Spinal cord (tissue), 10 donors: ENCODE measurements around the gene PLBD1. TPM values are rescaled to one million over a fixed set of nuclear protein-coding genes. Genes with fewer than 3 reads are reported as not detected.

ENCODE experiments used
- DNase-seq, 6 donors: peaks; one replicate each; pipeline versions ENCODE4 v3.0.0 to v3.0.0-alpha.2; 2013 to 2015; ENCODE audit warnings: low spot score in 6 of 6, low read depth in 4 of 6
- H3K27ac ChIP-seq: one replicate; pipeline ENCODE4 v1.5.1; 2013; ENCODE audit warnings: low read depth, low read length, control low read depth
- H3K27me3 ChIP-seq: one replicate; pipeline ENCODE4 v1.6.1; 2013; ENCODE audit warnings: low read length; ENCODE audit not compliant: control insufficient read depth, insufficient read depth
- H3K36me3 ChIP-seq: one replicate; pipeline ENCODE4 v1.6.1; 2013; ENCODE audit warnings: low read length; ENCODE audit not compliant: control insufficient read depth, insufficient read depth
- H3K4me1 ChIP-seq: one replicate; pipeline ENCODE4 v1.6.1; 2013; ENCODE audit warnings: low read length; ENCODE audit not compliant: control insufficient read depth, insufficient read depth
- H3K4me3 ChIP-seq: one replicate; pipeline ENCODE4 v1.5.1; 2013; ENCODE audit warnings: low read depth, low read length, control low read depth
- H3K9me3 ChIP-seq: one replicate; pipeline ENCODE4 v1.6.1; 2013; ENCODE audit warnings: low read length; ENCODE audit not compliant: control insufficient read depth, insufficient read depth
- WGBS: methylation state at CpG from one replicate; pipeline ENCODE4 v1.1.5; 2013; ENCODE audit warnings: missing lambda C conversion rate; ENCODE audit not compliant: insufficient coverage; 5-methylcytosine and 5-hydroxymethylcytosine counted together
- long read RNA-seq, 4 donors: transcript quantifications; one replicate each; lab custom pipeline, GENCODE V29; 2026
- polyA plus RNA-seq, 2 donors: library from polyadenylated mRNA; unstranded; fragments of 120-200 nt; gene quantifications; one replicate each; pipeline ENCODE4 v1.2.1, GENCODE V29; 2013; ENCODE audit not compliant: insufficient read length in 2 of 2
- total RNA-seq, 2 donors: library from RNA; depleted of rRNA in 1 of 2; stranded (reverse); fragments of 120-200 nt in 1 of 2; fragments of >200 nt in 1 of 2; gene quantifications; one replicate each; pipeline versions ENCODE4 v1.2.3 to v1.2.4, GENCODE V29; 2013 to 2014
- donor health status: healthy.

PLBD1 gene, protein sequence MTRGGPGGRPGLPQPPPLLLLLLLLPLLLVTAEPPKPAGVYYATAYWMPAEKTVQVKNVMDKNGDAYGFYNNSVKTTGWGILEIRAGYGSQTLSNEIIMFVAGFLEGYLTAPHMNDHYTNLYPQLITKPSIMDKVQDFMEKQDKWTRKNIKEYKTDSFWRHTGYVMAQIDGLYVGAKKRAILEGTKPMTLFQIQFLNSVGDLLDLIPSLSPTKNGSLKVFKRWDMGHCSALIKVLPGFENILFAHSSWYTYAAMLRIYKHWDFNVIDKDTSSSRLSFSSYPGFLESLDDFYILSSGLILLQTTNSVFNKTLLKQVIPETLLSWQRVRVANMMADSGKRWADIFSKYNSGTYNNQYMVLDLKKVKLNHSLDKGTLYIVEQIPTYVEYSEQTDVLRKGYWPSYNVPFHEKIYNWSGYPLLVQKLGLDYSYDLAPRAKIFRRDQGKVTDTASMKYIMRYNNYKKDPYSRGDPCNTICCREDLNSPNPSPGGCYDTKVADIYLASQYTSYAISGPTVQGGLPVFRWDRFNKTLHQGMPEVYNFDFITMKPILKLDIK
- total RNA-seq, result 10 to 100 TPM; 28.6 to 50.7 TPM
- polyA plus RNA-seq, result 1 to 10 TPM; 4.1 to 7.1 TPM
- long read RNA-seq, donor 1, transcript PLBD1-201 (11 exons, 2,426 nt), result major isoform, 7 of 7 reads
- long read RNA-seq, donor 1, partial matches to known transcripts, result 0 of 7 reads
- long read RNA-seq, donor 1, other reads (novel, unspliced or antisense), result 0 of 7 reads
- long read RNA-seq, donor 2, partial matches to known transcripts, result 0 of 1 reads
- long read RNA-seq, donor 2, other reads (novel, unspliced or antisense), result 0 of 1 reads
- long read RNA-seq, donor 3, result 0 reads
- long read RNA-seq, donor 4, partial matches to known transcripts, result 21 of 25 reads
- long read RNA-seq, donor 4, other reads (novel, unspliced or antisense), result 0 of 25 reads

DNA sequence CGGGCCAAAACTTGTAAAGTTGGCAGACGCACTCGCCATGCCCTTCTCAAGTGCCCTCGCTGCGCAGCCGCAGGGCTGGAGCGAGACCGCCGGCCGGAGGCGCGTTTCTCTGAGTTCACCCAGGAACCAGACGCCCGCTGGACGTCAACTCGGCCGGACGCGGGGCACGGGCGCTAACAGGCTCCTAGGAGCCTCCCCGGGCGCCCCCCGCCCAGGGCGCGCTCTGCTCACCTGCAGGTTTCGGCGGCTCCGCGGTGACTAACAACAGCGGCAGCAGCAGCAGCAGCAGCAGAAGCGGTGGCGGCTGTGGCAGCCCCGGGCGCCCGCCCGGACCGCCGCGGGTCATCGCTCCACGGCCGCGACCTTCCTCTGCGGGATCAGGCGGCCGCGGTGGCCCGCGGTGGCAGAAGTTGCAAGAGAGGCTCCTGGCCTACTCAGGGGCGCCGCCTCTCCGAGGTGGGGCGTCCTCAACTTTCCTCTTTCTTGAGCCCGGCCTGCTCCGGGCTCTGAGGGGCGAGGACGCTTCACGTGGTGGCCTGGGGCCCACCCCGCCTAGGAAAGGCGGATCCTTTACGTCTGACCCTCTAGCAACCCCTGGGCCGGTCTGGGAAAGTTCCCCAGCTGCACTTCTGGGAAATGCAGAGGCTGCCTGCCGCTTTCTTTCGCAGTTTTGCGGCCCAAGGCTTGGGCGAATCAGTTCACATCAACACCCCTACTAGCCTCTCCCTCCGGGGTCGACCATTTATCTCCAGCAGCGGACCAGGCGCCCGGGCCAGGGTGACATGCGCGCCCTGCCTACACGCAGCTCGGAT, at the start of gene PLBD1:
PLBD1 (minus strand) TSS at position 533 of the 812 bp plus-strand sequence; CDS start at position 346, 187 bp downstream.
- Histone ChIP-seq H3K4me1 (peaks cover 12% of the 10 kb centered on the region), H3K27ac (peak within 1 kb of the TSS; percentile 42), H3K27me3 (peaks cover 11% of the 10 kb centered on the region), H3K9me3 (no peaks in the 10 kb centered on the region), H3K4me3 (peak within 1 kb of the TSS; percentile 51), H3K36me3 (no peaks in the 10 kb centered on the region)
- 3% methylated on average over 76 of the region's 76 CpGs for WGBS
- DNase-seq, result peak in 5 of 6 donors; percentile 18 to 65 (median 36)

DNA sequence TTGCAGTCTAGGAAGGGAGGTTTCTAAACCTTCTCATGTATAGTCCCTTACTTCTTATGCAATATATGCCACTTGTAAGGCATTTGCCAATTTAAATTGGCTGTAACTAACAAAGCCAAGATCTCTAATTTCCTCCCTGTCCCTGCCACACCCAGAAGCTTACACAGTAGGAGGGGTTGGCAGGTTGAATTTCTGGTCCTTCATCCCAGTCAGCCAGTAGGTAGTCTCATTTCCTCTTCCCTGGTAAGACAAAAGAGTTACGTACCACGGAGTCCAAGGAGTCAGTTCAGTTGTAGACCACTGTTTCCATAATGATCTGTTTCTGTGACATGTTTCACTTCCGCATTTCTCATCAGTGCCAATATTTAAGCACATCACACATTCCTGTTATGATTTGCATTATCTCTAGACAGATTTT, 47.0 kb upstream of the PLBD1 start:
- 76% methylated on average over 3 of the region's 3 CpGs for WGBS
- no peak overlapping the region for H3K4me3 ChIP-seq
- no peaks in the 10 kb centered on the region for H3K4me1 ChIP-seq
- H3K9me3 ChIP-seq, result no peaks in the 10 kb centered on the region
- no peak overlapping the region for H3K27ac ChIP-seq
- H3K36me3 ChIP-seq, result no peaks in the 10 kb centered on the region
- peak in 1 of 6 donors; percentile 29 for DNase-seq
- no peaks in the 10 kb centered on the region for H3K27me3 ChIP-seq

- no peak overlapping the region for H3K4me3 ChIP-seq
- no peaks in the 10 kb centered on the region for H3K9me3 ChIP-seq
- WGBS, result 75% methylated on average over 1 of the region's 1 CpG
- no peak for DNase-seq
- H3K4me1 ChIP-seq, result no peaks in the 10 kb centered on the region
- H3K27ac ChIP-seq, result no peak overlapping the region
- H3K27me3 ChIP-seq, result no peaks in the 10 kb centered on the region
- H3K36me3 ChIP-seq, result no peaks in the 10 kb centered on the region
Measured at GRCh38 chr12:14613718-14614117, 46.0 kb upstream of the PLBD1 start.

DNA sequence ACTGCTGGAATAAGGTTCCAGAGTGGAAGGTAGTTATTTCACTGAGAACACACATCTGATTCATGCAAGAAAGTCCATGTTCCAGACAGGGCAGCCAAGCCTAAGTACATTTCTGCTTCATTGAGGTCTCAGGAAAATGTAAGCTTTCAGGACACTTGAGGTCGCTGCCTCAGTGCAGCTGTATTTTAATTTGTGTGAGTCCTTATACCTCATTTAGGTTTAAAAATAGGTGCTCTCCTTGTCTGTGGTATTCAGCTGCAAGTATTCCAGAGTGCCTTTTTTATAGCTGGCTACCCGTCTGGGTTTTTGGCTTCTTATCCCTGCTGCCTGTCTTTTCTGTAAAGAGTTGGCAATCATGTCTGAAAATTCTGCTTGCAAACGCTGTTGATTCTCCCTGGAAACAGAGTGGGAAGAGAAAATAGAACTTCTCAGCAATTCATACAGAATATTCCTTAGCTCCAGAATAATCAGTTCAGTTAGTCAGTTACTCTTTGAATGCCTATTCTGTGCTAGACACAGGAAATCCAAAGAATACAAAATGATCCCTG, 45.3 kb upstream of the PLBD1 start:
- H3K9me3 ChIP-seq, result no peaks in the 10 kb centered on the region
- H3K27me3 ChIP-seq, result no peaks in the 10 kb centered on the region
- 53% methylated on average over 2 of the region's 3 CpGs for WGBS
- H3K4me1 ChIP-seq, result no peaks in the 10 kb centered on the region
- H3K4me3 ChIP-seq, result no peak overlapping the region
- peak in 1 of 6 donors; percentile 84 for DNase-seq
- H3K36me3 ChIP-seq, result no peaks in the 10 kb centered on the region
- no peak overlapping the region for H3K27ac ChIP-seq

- H3K4me1 ChIP-seq, result no peaks in the 10 kb centered on the region
- DNase-seq, result no peak
- WGBS, result 100% methylated on average over 1 of the region's 3 CpGs
Measured at GRCh38 chr12:14612250-14612649, 44.6 kb upstream of the PLBD1 start.

GRCh38 chr12:14611640-14612203, 44.0 kb upstream of the PLBD1 start:
- H3K27ac ChIP-seq, result no peak overlapping the region

More at GRCh38 chr12:14612250-14612649, 44.6 kb upstream of the PLBD1 start:
- Histone ChIP-seq H3K4me3 (no peak overlapping the region), H3K27me3 (no peaks in the 10 kb centered on the region), H3K9me3 (no peaks in the 10 kb centered on the region), H3K27ac (no peak overlapping the region), H3K36me3 (no peaks in the 10 kb centered on the region)

GRCh38 chr12:14607568-14607967, 39.9 kb upstream of the PLBD1 start:
- H3K9me3 ChIP-seq, result peaks cover 10% of the 10 kb centered on the region
- H3K27ac ChIP-seq, result no peak overlapping the region

More at GRCh38 chr12:14611640-14612203, 44.0 kb upstream of the PLBD1 start:
- H3K4me3 ChIP-seq, result no peak overlapping the region
- no peaks in the 10 kb centered on the region for H3K36me3 ChIP-seq
- no peak for DNase-seq
- H3K4me1 ChIP-seq, result no peaks in the 10 kb centered on the region
- H3K9me3 ChIP-seq, result peaks cover under 1% of the 10 kb centered on the region
- H3K27me3 ChIP-seq, result no peaks in the 10 kb centered on the region
- WGBS, result 100% methylated on average over 3 of the region's 3 CpGs

GRCh38 chr12:14605401-14605989, 37.8 kb upstream of the PLBD1 start:
- H3K36me3 ChIP-seq, result no peaks in the 10 kb centered on the region
- H3K27me3 ChIP-seq, result no peaks in the 10 kb centered on the region
- H3K9me3 ChIP-seq, result peaks cover 10% of the 10 kb centered on the region
- H3K4me3 ChIP-seq, result no peak overlapping the region
- no peaks in the 10 kb centered on the region for H3K4me1 ChIP-seq
- WGBS, result no CpG with 5 or more reads among the region's 3 CpGs
- no peak overlapping the region for H3K27ac ChIP-seq
- no peak for DNase-seq

More at GRCh38 chr12:14607568-14607967, 39.9 kb upstream of the PLBD1 start:
- H3K4me1 ChIP-seq, result no peaks in the 10 kb centered on the region
- no peaks in the 10 kb centered on the region for H3K27me3 ChIP-seq
- H3K4me3 ChIP-seq, result no peak overlapping the region
- no peak for DNase-seq
- H3K36me3 ChIP-seq, result no peaks in the 10 kb centered on the region
